NCI-H226 (cell line): ENCODE measurements around the gene STK32C.
"Not testable (repeated sequence)": the region's sequence is repeated elsewhere in the genome, so short reads cannot be mapped to it uniquely, and the experiment has no call there.

Experiments used
- DNase-seq: peaks from one replicate; pipeline ENCODE4 v3.0.0-alpha.2; 2015

The STK32C gene

DNA sequence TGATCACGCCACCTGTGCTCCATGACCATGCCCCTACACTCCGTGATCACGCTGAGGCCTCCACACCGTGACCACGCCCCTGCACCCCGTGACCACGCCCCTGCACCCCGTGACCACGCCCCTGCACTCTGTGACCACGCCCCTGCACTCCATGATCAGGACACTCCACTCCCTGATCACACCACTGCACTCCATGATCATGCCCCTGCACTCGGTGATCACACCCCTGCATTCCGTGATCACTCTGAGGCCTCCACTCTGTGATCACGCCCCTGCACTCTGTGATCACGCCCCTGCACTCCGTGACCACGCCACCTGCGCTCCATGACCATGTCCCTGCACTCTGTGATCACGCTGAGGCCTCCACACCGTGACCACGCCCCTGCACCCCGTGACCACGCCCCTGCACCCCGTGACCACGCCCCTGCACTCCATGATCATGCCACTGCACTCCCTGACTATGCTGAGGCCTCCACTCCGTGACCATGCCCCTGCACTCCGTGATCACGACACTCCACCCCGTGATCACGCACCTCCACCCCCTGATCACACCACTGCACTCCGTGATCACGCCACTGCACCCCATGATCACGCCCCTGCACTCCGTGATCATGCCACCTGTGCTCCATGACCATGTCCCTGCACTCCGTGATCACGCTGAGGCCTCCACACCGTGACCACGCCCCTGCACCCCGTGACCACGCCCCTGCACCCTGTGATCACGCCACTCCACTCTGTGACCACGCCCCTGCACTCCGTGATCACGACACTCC lies 27.7 kb downstream of the STK32C start:
- no peak for DNase-seq

DNA sequence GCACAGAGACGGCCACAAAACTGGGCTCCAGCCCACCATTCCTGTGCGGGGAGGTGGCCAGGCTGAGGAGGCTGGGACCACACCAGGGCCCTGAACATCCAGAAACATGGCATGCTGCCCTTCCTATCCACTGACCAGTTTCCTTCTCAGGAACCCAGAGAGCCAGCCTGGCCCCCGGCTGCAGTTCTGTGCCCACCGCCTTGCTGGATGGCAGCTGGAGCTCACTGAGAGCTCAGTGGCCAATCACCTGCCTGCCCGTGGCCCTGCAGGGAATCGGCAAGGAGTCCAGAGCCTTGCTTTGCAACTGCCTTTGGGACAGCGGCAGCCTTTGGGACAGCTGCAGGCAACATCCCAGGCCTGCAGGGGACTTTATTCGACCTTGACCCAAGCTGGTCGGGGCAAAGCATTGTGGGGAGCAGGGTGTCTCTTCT lies 30.4 kb downstream of the STK32C start:
- no peak for DNase-seq

DNA sequence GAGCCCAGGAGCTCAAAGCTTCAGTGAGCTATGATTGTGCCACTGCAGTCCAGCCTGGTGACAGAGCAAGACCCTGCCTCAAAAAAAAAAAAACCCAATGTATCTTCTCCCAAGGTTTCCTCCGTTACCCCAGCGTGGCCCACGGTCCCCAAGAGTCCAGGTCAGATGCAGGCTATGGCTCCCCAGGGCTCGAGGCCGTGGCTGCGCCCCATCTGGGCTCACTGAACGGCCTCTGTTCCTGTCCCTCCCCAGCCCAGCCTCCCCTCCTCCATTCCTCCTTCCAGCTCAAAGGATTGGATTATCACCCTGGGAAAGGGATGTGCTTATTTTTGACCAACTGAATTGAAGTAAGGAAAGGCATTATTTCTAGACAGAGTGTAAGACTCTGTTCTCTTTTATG lies 31.0 kb downstream of the STK32C start:
- DNase-seq = no peak

DNA sequence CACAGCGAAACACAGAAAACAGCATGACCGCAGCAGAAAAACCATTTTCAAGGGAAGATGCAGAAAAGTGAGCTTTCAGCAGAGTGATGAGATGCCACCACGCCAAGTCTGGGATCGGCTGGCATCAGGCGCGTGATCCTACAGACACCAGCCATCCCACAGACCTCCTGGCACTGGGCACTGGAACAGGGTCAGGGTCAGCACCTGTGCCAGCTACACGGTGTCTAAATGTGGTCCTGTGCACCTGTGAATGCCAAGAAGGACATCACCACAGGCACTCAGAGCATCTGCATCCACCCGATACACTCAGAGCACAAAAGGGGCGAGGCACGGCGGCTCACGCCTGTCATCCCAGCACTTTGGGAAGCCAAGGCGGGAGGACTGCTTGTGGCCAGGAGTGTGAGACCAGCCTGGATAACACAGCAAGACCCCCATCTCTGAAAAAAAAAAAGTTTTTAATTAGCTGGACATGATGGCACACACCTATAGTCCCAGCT lies 31.5 kb downstream of the STK32C start:
- DNase-seq = no peak

DNA sequence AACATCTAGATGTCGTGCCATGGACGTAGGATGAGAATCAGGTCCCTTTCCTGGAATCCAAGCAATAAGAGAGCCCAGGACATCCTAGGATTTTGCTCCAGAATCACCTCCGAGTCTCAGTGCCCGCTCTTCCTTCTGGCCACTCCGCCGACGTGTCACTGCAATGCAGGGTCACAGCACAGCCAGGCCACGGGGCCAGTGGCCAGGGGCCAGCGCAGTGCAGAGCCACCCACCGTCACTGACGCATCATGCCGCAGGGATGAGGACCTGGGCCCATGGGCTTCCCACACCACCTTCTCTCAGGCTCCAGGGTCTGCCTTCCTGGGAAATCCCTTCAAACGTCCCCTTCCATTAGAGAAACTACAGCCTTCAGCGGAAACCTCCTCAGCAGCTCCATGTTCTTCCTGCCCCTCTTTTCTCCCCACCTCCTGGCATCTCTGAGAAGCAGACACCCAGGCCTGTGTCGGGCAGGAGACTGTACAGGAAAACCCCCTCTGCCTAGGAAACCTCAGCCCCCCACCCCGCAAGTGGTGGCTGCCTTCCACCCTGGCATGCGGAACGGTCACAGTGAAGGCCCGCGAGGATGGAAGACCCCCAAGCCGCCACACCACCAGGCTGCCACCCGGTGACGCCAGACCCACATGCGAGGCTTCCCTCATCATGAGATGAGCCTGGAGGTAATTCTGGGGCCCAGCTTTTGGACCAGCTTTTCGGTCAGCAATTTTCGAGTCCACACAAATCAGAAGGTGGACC lies 32.1 kb downstream of the STK32C start:
- no peak for DNase-seq

DNA sequence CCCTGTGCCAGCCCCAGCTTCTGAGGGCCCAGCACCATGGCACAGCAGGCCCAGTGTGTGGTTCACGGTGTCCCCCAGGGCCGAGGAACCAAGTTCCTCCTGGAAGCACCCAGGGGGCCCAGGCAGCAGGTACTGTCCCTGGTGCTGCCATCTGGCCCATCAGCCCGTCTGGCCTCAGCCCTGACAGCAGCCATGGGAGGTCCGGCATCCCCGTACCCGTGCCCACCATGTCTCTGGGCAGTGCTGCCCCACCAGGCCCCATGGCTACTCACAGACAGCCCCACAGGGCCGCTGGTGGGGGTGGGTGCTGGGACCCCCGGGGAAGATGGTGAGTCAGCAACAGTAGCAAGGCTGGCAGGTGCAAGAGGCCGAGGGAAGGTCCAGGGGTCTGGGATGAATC lies 32.8 kb downstream of the STK32C start:
- DNase-seq = no peak

DNA sequence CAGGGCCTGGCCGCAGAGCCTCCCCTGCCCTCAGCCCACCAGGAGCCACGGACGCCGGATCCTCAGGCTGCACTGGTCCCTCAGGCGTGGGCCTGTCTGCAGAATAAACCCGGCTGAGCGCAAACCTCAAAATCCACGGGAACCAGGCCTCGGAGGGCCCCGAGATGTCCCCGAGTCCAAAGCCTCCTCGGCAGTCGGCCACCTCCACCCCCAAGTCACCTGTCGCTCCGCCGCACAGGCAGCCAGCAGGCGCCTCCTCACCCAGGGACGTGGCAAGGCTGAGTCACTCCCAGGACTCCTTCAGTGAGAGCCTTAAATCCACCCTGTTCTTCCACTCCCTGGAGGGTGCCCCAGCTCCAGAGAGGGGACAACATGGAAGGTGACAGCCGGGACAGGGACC lies 33.2 kb downstream of the STK32C start:
- DNase-seq = no peak

DNA sequence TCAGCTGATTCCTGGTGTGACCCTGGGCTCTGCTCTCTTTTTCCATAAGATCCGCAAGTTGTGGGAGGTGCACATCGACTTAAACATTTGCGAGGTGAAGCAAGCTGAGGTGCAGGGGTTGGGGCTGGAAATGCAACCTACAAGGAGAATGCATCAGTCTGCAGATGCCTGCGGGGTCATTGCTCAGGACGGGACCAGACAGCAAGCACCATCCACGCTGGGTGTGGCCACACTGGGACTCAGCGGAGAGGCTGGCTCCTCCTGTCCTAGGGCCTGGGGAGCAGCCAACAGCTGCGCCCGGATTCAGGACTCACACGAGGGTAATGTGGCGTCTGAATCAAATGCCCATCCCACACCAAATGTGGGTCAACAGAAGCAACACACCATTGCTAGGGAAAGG lies 33.8 kb downstream of the STK32C start:
- no peak for DNase-seq

DNA sequence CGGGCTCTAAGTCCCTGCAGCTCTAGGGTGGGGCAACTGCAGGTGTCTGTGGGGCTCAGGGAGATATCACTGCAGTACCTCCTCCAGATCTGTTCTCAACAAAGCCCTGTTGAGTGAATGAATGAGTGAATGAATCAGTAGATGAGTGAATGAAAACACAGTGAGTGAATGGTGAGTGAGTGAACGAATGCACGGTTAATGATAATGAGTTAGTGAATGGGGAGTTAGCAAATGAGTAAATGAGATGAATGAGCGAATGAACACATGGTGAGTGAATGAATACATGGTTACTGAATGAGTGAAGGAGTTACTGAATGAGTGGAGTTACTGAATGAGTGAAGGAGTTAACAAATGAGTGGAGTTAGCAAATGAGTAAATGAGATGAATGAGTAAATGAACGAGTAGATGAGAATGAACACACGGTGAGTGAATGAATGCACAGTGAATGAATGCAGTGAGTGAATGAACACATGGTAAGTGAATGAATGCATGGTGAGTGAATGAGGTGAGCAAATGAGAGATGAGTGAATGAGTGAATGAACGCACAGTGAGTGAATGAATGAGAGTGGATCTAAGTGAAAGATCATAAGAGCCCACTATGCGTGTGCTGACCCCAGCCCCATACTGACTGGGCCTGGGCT lies 34.3 kb downstream of the STK32C start:
- DNase-seq = no peak

DNA sequence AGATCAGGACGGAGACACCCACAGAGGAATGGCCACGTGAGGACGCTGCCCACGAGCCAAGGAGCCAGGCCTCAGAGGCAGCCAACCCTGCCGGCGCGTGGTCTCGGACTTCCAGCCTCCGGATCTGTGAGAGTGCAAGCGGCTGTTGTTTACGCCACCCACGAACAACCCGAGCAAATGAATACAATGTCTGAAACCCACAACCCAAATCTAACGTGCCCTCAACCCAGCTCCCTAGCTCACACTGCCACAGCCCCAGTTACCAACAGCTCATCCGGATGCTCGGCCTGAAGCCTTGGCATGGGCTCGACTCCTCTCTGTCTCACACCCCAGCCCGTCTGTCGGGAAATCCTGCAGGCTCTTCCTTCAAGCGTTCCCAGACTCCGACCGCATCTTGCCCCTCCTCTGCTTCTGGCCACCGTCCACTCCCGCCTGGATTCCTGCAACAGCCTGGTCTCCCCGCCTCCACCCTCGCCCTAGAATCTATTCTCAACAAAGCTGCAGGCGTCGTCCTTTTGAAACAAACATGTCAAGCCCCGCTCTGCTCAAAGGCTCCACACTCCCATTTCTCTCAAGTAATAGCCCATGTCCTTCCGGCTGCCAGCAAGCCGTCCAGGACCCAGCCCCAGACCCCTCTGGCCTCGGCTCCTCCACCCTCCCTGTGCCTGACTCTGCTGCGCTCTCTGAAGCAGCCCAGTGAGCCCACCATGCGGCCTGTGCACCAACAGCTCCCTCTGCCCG lies 35.3 kb downstream of the STK32C start:
- no peak for DNase-seq

DNA sequence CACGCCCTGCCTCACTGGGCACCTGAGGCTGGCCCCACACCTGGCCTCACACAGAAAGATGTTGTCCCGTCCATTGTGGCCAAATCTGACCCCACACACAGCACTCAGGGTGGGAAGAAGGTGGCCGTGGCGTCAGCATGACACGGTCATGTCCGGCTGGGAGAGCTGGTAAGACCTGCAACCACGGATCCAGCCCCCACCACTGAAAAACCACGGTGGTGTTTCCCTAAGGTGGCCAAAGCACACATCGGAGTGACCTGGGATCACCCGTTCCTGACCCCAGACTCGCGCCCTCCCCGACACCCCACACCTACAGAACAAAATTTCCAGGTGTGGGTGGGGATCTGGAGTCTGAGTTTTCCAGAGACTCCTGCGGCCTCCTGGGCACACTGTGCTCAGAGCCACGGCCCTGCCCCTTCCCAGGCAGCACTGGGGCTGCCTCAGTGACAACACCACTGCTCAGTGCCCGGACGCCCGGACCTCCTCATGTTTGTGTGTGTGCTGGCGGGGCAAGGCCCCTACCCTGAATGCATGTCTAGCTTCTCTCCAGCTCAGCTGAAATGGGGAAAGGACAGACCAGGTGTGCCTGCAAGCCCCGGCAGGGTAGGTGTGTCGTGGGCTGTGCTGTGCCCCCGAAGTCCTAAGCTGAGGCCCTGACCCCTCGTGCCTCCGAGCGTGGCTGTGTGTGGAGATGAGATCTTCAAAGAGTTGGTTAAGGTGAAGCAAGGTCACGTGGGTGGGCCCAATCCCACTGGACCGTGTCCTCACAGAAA lies 36.1 kb downstream of the STK32C start:
- DNase-seq = no peak

DNA sequence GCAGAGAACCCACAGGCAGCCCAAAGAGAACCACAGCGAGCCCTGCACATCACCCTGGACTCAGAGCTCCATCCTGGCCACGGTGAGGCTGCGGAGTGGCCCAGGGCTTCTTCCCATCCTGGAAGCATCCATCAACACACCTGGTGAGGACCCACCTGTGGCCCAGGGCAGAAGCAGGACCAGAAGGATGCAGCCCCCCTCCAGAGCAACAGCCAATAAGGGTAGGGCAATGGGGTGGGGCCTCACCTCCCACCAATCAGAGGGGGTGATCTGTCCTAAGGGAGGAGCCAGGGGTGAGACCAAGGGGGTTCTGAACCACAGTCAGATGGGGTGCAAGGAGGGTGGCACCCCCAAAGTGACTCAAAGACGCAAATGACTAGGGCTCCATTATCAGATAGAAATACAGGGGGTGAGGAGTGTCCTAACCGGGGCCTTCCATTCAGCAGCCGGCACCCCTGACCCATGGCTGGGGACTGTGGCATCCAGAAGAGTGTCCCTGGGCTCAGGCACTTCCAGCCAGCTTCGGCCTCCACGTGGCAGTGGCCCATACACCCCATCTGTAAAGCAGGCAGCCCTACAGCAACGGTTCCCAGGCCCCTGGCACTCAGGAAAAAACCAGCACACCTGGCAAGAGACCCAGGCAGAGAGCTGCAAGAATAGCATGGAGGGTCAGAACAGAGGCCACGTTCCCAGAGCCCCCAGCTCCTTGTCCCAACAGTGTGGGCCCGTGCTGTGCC lies 36.9 kb downstream of the STK32C start:
- DNase-seq = no peak

DNA sequence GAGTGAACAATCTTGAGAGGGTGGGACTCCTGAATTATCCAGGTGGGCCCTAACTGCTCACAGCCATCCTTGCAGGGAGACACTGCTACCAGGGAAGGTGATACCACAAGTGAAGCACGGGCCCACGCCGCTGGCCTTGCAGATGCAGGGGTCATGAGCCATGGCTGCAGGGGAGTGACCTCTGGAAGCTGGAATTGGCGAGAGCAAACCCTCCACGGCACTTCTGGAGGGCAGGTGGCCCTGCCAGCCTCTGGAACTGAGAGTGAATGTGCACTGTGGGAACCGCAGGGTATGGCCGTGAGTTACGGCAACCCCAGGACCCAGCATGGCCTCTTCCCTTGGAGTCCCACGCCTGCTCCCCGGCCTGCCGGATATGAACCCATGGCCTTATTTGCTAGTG lies 37.5 kb downstream of the STK32C start:
- no peak for DNase-seq

DNA sequence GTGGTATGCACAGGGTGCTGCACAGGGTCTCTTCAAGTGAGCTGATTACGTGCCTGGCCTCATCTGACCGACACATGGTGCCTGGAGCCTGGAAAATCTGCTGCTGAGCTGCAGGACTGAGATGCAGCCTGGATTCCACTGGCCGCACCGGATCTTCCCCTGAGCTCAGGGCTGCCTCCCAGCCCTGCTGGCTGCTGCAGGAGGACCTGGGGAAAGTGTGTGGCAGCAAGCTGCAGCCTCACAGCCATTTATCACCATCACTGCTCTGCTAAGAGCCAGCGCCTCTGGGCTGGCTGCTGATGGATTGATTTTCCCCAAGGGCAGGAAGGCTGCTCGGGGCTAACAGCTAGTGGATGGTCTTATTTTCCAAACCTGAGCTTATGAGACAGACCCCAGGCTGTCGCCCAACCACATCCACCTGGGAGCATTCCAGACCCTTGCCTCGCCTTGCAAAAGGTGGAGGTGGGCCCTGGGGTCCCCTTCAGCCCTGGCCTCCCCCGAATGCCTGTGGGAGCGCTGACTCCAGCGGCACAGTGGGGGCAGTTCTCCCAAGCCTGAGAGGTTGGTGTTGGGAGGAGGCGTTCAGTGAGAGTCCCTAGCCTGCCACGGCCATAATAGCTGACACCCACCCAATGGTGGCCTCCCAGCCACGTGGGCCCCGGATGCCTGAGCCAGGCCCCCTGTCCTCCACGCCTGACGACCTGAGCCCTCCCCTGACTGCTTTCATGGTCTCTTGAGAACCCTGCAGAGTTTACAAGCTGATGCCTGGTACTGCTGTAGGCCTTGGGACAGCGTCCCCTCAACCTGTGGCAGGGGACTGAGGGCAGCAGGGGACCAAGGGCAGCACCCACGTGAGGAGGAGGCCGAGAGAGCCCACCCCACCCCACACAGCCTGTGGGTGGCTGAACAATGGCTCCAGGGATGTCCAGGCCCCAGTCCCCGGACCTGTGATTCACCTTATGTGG lies 38.2 kb downstream of the STK32C start:
- no peak for DNase-seq

DNA sequence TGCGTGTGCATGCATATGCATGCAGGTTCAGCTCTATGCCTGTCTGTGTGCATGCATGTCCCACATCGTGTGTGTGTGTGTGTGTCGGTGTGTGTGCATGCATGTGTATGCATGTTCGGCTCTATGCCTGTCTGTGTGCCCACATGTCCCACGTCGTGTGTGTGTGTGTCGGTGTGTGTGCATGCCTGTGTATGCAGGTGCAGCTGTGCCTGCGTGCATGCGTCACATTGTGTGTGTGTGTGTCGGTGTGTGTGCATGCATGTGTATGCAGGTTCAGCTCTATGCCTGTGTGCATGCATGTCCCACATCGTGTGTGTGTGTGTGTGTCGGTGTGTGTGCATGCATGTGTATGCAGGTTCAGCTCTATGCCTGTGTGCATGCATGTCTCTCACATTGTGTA lies 39.8 kb downstream of the STK32C start:
- not testable (repeated sequence) for DNase-seq

DNA sequence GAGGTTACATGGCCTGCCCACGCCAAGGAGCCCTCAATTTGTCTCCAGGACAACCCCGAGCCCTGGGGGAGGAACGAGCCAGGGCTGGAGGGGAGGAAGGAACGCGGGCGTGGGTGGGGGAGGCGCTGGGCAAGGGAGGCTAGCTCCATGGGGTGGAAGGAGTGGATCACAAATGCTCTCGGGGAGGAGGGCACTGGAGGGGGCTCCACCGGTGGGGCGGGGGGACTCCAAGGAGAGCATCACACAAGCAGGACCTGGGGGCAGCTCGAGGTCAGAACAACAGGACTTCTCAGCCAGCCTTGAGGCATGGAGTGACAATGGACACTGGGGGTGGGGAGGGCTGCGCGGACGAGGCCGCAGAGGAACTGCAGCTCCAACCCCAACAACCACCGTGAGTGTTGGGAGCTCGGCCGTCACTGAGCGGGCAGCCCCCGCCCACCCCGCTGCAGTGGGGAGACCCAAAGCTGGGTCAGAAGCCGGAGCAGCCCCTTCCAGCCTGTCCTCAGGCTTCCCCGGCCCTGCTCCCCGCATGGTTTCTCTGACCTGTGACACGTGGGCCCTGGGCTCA lies 41.1 kb downstream of the STK32C start:
- DNase-seq = no peak

DNA sequence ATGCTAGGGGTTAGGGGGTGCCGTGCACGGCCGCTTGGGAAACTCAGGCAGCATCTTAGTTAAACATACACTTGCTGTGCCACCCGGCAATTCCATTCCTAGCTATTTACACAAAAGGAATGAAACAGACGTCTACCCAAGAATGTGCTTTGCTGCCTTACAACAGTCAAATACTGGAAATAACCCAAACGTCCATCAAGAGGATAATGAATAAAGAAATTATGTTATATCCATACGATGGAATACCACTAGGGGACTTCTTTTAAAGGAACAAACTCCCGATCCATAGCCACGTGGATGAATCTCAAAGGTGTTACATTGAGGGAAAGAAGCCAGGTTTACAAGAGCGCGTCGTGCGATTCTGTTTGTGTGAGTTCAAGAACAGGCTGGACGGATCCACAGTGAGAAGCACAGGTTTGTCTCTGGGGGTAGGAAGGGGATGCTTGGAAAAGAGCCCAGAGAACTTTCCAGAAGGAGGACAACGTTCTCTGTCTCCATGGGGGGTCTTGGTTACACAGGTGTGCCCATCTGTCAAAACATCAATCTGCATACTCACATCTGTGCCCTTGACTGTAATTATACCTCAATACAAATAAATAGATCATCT lies 41.8 kb downstream of the STK32C start:
- no peak for DNase-seq

DNA sequence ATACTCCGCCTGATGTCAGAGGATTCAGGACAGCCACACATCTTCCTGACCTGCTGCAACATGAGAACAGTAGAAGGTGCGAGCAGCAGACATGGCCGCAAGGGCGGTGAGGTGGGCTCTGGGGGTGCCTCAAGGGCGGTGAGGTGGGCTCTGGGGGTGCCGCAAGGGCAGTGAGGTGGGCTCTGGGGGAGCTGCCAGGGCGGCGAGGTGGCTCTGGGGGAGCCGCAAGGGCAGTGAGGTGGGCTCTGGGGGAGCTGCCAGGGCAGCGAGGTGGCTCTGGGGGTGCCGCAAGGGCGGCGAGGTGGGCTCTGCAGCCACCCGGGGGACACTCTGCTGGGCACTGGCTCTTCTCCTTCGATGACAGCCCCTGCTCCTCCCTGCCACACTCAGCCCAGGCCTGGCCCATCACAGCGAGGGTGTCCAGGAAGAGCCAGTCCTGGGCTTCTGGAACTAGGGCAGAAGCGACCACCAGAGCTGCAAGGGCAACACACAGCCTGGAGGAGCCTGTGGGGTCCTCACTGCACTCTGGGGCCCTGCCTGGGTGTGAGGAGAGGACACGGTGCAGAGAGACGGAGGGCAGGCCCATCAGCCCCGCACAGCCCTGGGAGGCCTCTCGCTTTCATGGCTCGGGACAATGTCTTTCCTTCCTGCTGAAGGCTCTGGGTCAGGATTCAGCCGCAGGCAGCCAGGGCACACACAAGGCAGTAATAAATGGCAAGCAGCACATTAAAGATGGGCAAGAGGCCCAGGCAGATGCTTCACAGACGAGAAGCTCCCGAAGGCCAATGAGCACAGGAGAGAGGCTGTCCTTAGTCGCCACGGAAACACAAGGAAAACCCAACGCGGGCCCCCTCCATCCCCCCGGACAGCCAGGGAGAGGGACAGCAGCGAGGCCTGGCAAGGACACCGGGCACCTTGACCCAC lies 42.5 kb downstream of the STK32C start:
- DNase-seq = no peak
